MM.1S (cell line): ENCODE data around the gene DCHS1.

ENCODE experiments used
- DNase-seq: peaks from one replicate; pipeline ENCODE4 v3.0.0-alpha.2; 2015
- H2AFZ ChIP-seq: fragments of 300-600 bp; sonication (generic); 2 replicates; pipeline ENCODE4 v1.6.0; 2016; ENCODE audit warnings: antibody characterized with exemption, low read length
- H3F3A ChIP-seq: fragments of 300-600 bp; sonication (generic); 2 replicates; pipeline ENCODE4 v1.6.1; 2016; ENCODE audit warnings: mild to moderate bottlenecking, antibody characterized with exemption, low read length, moderate library complexity, mixed read lengths; ENCODE audit not compliant: insufficient read depth
- H3K27ac ChIP-seq: fragments of 300-600 bp; sonication (generic); 2 replicates; pipeline ENCODE4 v1.5.1; 2016; ENCODE audit warnings: mild to moderate bottlenecking, low read length
- H3K27me3 ChIP-seq: fragments of 300-600 bp; sonication (generic); replicated peaks from 2 replicates; pipeline ENCODE4 v1.6.0; 2016; ENCODE audit warnings: low read length; ENCODE audit not compliant: insufficient read depth
- H3K36me3 ChIP-seq: fragments of 300-600 bp; sonication (generic); replicated peaks from 2 replicates; pipeline ENCODE4 v1.6.1; 2016; ENCODE audit warnings: mild to moderate bottlenecking, low read length, mixed read lengths; ENCODE audit not compliant: insufficient read depth
- H3K4me1 ChIP-seq: fragments of 300-600 bp; sonication (generic); 2 replicates; pipeline ENCODE4 v1.6.1; 2016; ENCODE audit warnings: low read length, mixed read lengths
- H3K4me2 ChIP-seq: fragments of 300-600 bp; sonication (generic); 2 replicates; pipeline ENCODE4 v1.6.0; 2016; ENCODE audit warnings: low read depth, low read length
- H3K4me3 ChIP-seq: fragments of 300-600 bp; sonication (generic); 2 replicates; pipeline ENCODE4 v1.5.1; 2016; ENCODE audit warnings: low read length, mixed read lengths
- H3K79me2 ChIP-seq: fragments of 300-600 bp; sonication (generic); 2 replicates; pipeline ENCODE4 v1.6.1; 2016; ENCODE audit warnings: mixed run types, low read length, mixed read lengths
- H3K9ac ChIP-seq: fragments of 300-600 bp; sonication (generic); 2 replicates; pipeline ENCODE4 v1.6.1; 2016; ENCODE audit warnings: low read length, mixed read lengths
- H3K9me2 ChIP-seq: fragments of 300-600 bp; sonication (generic); replicated peaks from 2 replicates; pipeline ENCODE4 v1.6.1; 2016; ENCODE audit warnings: mild to moderate bottlenecking, low read length, mixed read lengths; ENCODE audit not compliant: insufficient read depth
- H3K9me3 ChIP-seq: fragments of 300-600 bp; sonication (generic); replicated peaks from 2 replicates; pipeline ENCODE4 v1.6.1; 2016; ENCODE audit warnings: mild to moderate bottlenecking, low read length, mixed read lengths; ENCODE audit not compliant: insufficient read depth
- H4K20me1 ChIP-seq: fragments of 300-600 bp; sonication (generic); 2 replicates; pipeline ENCODE4 v1.6.1; 2016; ENCODE audit warnings: mild to moderate bottlenecking, low read length, moderate library complexity, mixed read lengths; ENCODE audit not compliant: insufficient read depth
- EZH2 ChIP-seq: fragments of 300-600 bp; sonication (generic); optimal IDR thresholded peaks from 2 replicates; pipeline ENCODE3; 2017; ENCODE audit warnings: low read depth, mild to moderate bottlenecking, antibody characterized with exemption, low read length, mixed read lengths
- EZH2phosphoT487 ChIP-seq: fragments of 300-600 bp; sonication (generic); IDR thresholded peaks from 2 replicates; pipeline ENCODE4 v1.6.1; 2018; ENCODE audit warnings: antibody characterized with exemption, low read length
- TF ChIP-seq, protein P1 (sequence below): fragments of 300-600 bp; sonication (generic); IDR thresholded peaks from 2 replicates; pipeline ENCODE4 v1.5.1; 2016; ENCODE audit warnings: antibody characterized with exemption, low read length, mixed read lengths

The DCHS1 gene

GRCh38 chr11:6667733-6668374, 12.2 kb upstream of the DCHS1 start:
- Histone ChIP-seq H3K79me2 (no peaks in the 10 kb centered on the region), H3K9me3 (no peaks in the 10 kb centered on the region), H3K9me2 (no peaks in the 10 kb centered on the region), H3K36me3 (no peaks in the 10 kb centered on the region), H3K27me3 (0 out of 2 replicates have a peak, but pooled peaks cover 4% of the 10 kb centered on the region), H3F3A (no peaks in the 10 kb centered on the region), H3K4me1 (no peaks in the 10 kb centered on the region), H3K9ac (no peak overlapping the region), H3K4me3 (no peak overlapping the region), H3K27ac (no peak overlapping the region), H2AFZ (no peak overlapping the region), H3K4me2 (no peak overlapping the region), H4K20me1 (no peaks in the 10 kb centered on the region)
- TF ChIP-seq, protein P1, sequence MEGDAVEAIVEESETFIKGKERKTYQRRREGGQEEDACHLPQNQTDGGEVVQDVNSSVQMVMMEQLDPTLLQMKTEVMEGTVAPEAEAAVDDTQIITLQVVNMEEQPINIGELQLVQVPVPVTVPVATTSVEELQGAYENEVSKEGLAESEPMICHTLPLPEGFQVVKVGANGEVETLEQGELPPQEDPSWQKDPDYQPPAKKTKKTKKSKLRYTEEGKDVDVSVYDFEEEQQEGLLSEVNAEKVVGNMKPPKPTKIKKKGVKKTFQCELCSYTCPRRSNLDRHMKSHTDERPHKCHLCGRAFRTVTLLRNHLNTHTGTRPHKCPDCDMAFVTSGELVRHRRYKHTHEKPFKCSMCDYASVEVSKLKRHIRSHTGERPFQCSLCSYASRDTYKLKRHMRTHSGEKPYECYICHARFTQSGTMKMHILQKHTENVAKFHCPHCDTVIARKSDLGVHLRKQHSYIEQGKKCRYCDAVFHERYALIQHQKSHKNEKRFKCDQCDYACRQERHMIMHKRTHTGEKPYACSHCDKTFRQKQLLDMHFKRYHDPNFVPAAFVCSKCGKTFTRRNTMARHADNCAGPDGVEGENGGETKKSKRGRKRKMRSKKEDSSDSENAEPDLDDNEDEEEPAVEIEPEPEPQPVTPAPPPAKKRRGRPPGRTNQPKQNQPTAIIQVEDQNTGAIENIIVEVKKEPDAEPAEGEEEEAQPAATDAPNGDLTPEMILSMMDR, result peak; percentile 49
- TF ChIP-seq EZH2phosphoT487, result no peak
- TF ChIP-seq EZH2, result no peak
- DNase-seq, result peak; percentile 47

- Histone ChIP-seq H3K27me3 (0 out of 2 replicates have a peak, but pooled peaks cover 4% of the 10 kb centered on the region), H3K36me3 (no peaks in the 10 kb centered on the region), H3K79me2 (no peaks in the 10 kb centered on the region), H3K9me2 (no peaks in the 10 kb centered on the region), H2AFZ (no peak overlapping the region), H3K9ac (no peak overlapping the region), H3K9me3 (no peaks in the 10 kb centered on the region), H3F3A (no peaks in the 10 kb centered on the region), H4K20me1 (no peaks in the 10 kb centered on the region), H3K4me1 (no peaks in the 10 kb centered on the region), H3K4me2 (no peak overlapping the region), H3K4me3 (no peak overlapping the region), H3K27ac (no peak overlapping the region)
- DNase-seq, result no peak
- TF ChIP-seq, protein P1, result no peak
- no peak for TF ChIP-seq EZH2phosphoT487
- no peak for TF ChIP-seq EZH2
Observed at GRCh38 chr11:6666302-6667183, 10.9 kb upstream of the DCHS1 start.

- peaks cover 9% of the 10 kb centered on the region; the same call in 1 of the 2 replicates for H3K27me3 ChIP-seq
- H3K9me3 ChIP-seq, result no peaks in the 10 kb centered on the region
- no peaks in the 10 kb centered on the region for H3K9me2 ChIP-seq
- no peak overlapping the region for H3K4me3 ChIP-seq
- no peaks in the 10 kb centered on the region for H3K79me2 ChIP-seq
- DNase-seq, result no peak
- TF ChIP-seq EZH2 (no peak), EZH2phosphoT487 (no peak)
- TF ChIP-seq, protein P1, result no peak
- no peaks in the 10 kb centered on the region for H4K20me1 ChIP-seq
- H3K9ac ChIP-seq, result no peak overlapping the region
- H3K27ac ChIP-seq, result no peak overlapping the region
- H2AFZ ChIP-seq, result no peak overlapping the region
- H3K4me2 ChIP-seq, result no peak overlapping the region
- H3K36me3 ChIP-seq, result no peaks in the 10 kb centered on the region
- no peaks in the 10 kb centered on the region for H3F3A ChIP-seq
- no peaks in the 10 kb centered on the region for H3K4me1 ChIP-seq
Observed at GRCh38 chr11:6664551-6664950, 8.9 kb upstream of the DCHS1 start.
